ENCODE measurements around the gene COPZ1. TPM values are rescaled to one million over a fixed set of nuclear protein-coding genes. Genes with fewer than 3 reads are reported as not detected.

The COPZ1 gene
- total and polyA plus RNA-seq, 9 of the 15 experiments (the other 6 are each of a cell fraction or from before 2014, with no cell fraction given) = 137 to 487 (median 233) TPM

GRCh38 chr12:54389607-54390175 is 64.8 kb downstream of the COPZ1 start:
- Histone ChIP-seq H3K4me3 (peak overlapping the region; percentile 57), H3K9ac (ENCODE audit: insufficient read depth in 1 of 2, low read depth in 2 of 2, low read length in 2 of 2) (peak overlapping the region; percentile 27 to 91), H3K27me3 (ENCODE audit: control insufficient read depth in 2 of 2, insufficient read depth in 2 of 2, low read length in 2 of 2) (no peaks in the 10 kb centered on the region), H3K9me3 (replicated peaks; ENCODE audit: control insufficient read depth, insufficient read depth, low read depth, low read length) (no peaks in the 10 kb centered on the region), H4K20me1 (replicated peaks; ENCODE audit: control insufficient read depth, insufficient read depth, low read length) (no peaks in the 10 kb centered on the region), H3K27ac (ENCODE audit: extremely low read depth, low read depth, low read length) (peak overlapping the region; percentile 62), H3K36me3 (ENCODE audit: control insufficient read depth, insufficient read depth, low read length) (peaks cover 37% of the 10 kb centered on the region), H3K4me2 (ENCODE audit: insufficient read depth, low read length) (peak overlapping the region; percentile 88), H3K4me1 (replicated peaks in 1 of 2; ENCODE audit: control insufficient read depth in 2 of 2, insufficient read depth in 2 of 2, low read length in 2 of 2) (peaks cover 78 to 79% of the 10 kb centered on the region in 2 experiments), H2AFZ (ENCODE audit: low read depth, low read length) (0 out of 2 replicates have a peak overlapping the region, but pooled peaks have one; percentile 54), H3K9me1 (ENCODE audit: control insufficient read depth, insufficient read depth, low read length) (no peaks in the 10 kb centered on the region), H3K79me2 (ENCODE audit: control insufficient read depth, insufficient read depth, low read length) (peaks cover 87% of the 10 kb centered on the region)
- no peak for ATAC-seq
- 44% methylated on average over 5 of the region's 5 CpGs for WGBS (ENCODE audit: insufficient coverage, low coverage, missing lambda C conversion rate)
- BruUV-seq (replicated peaks) = no TSS peak
- intact Hi-C loops (cut with micrococcal nuclease) (no loop called here), in situ Hi-C loops (cut with MboI) (loop anchor here (10.0 kb wide), 1 partner anchor 55 kb away; no protein-coding TSS in a partner anchor)
- no peak for TF ChIP-seq RBM34 (IDR thresholded peaks at IDR 0.05; ENCODE audit: borderline replicate concordance, insufficient read depth, low read length)
- no peak for TF ChIP-seq MITF (IDR thresholded peaks at IDR 0.05)
- no peak for TF ChIP-seq CBX8 (IDR thresholded peaks at IDR 0.05; ENCODE audit: borderline replicate concordance, extremely low read depth, low read depth, low read length, poor library complexity, severe bottlenecking)
- TF ChIP-seq KLF6 (CRISPR knock-in tag; IDR thresholded peaks at IDR 0.05; ENCODE audit: borderline replicate concordance) = no peak
- no peak for TF ChIP-seq ZKSCAN1 (IDR thresholded peaks at IDR 0.05; ENCODE audit: low read depth, low read length)
- no peak for TF ChIP-seq CTCFL (IDR thresholded peaks at IDR 0.05; ENCODE audit: borderline replicate concordance, insufficient read depth, low read depth, low read length, poor library complexity, severe bottlenecking)
- no peak for TF ChIP-seq CREB5 (CRISPR knock-in tag; IDR thresholded peaks at IDR 0.05)
- no peak for TF ChIP-seq NFXL1 (CRISPR knock-in tag; IDR thresholded peaks at IDR 0.05)
- no peak for TF ChIP-seq FOXM1 (IDR thresholded peaks at IDR 0.05; ENCODE audit: low read depth)
- 0 out of 2 replicates have a peak, but pooled peaks have one; percentile 24 for TF ChIP-seq FOXM1 (CRISPR knock-in tag; IDR thresholded peaks at IDR 0.05; ENCODE audit: low read depth)
- TF ChIP-seq HDAC3 (IDR thresholded peaks at IDR 0.05; ENCODE audit: borderline replicate concordance, partially characterized antibody) = no peak
- peak; percentile 45; the same call in 1 of the 2 replicates for TF ChIP-seq HDGF (IDR thresholded peaks at IDR 0.05)
- no peak for TF ChIP-seq PYGO2 (tag; IDR thresholded peaks at IDR 0.05)
- TF ChIP-seq CBX5 (IDR thresholded peaks at IDR 0.05; ENCODE audit: borderline replicate concordance, low read depth) = no peak
- no peak for TF ChIP-seq FOXK1 (CRISPR knock-in tag; IDR thresholded peaks at IDR 0.05; ENCODE audit: borderline replicate concordance)
- TF ChIP-seq RAD21 (CRISPR knock-in tag; conservative IDR thresholded peaks at IDR 0.05 in 1 of 2, IDR thresholded peaks at IDR 0.05 in 1 of 2) = no peak
- ChIA-PET CTCF (ENCODE audit: low intra/inter-chr PET ratio) (no interaction called here), POLR2A (interaction anchor here (0.5 to 1.5 kb wide), 4 partner anchors 10 to 109 kb away, joined by 3 to 7 read pairs (median 4); partner anchors contain the start of gene HNRNPA1)
- DNase-seq (ENCODE audit: extremely low read depth in 1 of 4, low spot score in 3 of 4) = no peak
- no peak for FAIRE-seq
